Thyroid gland (tissue), 4 donors: ENCODE measurements around the gene LRPPRC.

Source experiments
- CTCF ChIP-seq, 6 experiments: fragments of 200-600 bp in 3 of 6; fragments of 450-650 bp in 3 of 6; sonication (generic) in 3 of 6; IDR thresholded peaks; one replicate each; pipeline ENCODE4 v1.5.1; 2016 to 2019; ENCODE audit warnings: antibody characterized with exemption in 6 of 6, mild to moderate bottlenecking in 2 of 6, inconsistent platforms in 1 of 6, moderate library complexity in 1 of 6
- POLR2A ChIP-seq, 2 donors: fragments of 450-650 bp; IDR thresholded peaks; one replicate each; pipeline ENCODE4 v1.6.1; 2017; ENCODE audit warnings: antibody characterized with exemption in 2 of 2, mild to moderate bottlenecking in 2 of 2, moderate library complexity in 1 of 2

GRCh38 chr2:44015239-44015638, 19.4 kb upstream of the LRPPRC start:
- TF ChIP-seq CTCF (IDR thresholded peaks at IDR 0.05): no peak
- TF ChIP-seq POLR2A (IDR thresholded peaks at IDR 0.05): no peak
